ENCODE data around the gene BICRA.

BICRA gene

GRCh38 chr19:47630594-47630993 lies 21.7 kb downstream of the BICRA start:
- no peak overlapping the region for H3K4me3 ChIP-seq (ENCODE audit: low read depth in 1 of 2, low read length in 2 of 2)
- no peak overlapping the region for H3K4me2 ChIP-seq (ENCODE audit: insufficient read depth, low read length)
- H3K4me1 ChIP-seq (ENCODE audit: insufficient read depth, low read length), result no peaks in the 10 kb centered on the region
- H3K36me3 ChIP-seq (ENCODE audit: insufficient read depth, low read length), result no peaks in the 10 kb centered on the region
- no peak overlapping the region for H3K27ac ChIP-seq (ENCODE audit: low read length)
- ATAC-seq (ENCODE audit: insufficient read depth, low read depth) (no peak), DNase-seq (no peak)
- H3K27me3 ChIP-seq (ENCODE audit: insufficient read depth, low read length, poor library complexity), result no peaks in the 10 kb centered on the region
- peaks cover 76% of the 10 kb centered on the region for H3K79me2 ChIP-seq (ENCODE audit: insufficient read depth, low read length)
- H2AFZ ChIP-seq (ENCODE audit: low read depth, low read length), result no peak overlapping the region
- no peak overlapping the region for H3K9ac ChIP-seq (ENCODE audit: low read depth, low read length)
- no peaks in the 10 kb centered on the region for H3K9me3 ChIP-seq (ENCODE audit: insufficient read depth, low read length, severe bottlenecking)
- peaks cover 59% of the 10 kb centered on the region for H4K20me1 ChIP-seq (ENCODE audit: insufficient read depth, low read length)
- TF ChIP-seq EZH2 (IDR thresholded peaks at IDR 0.05; ENCODE audit: borderline replicate concordance, low read depth, low read length, severe bottlenecking), result no peak
- TF ChIP-seq CTCF (IDR thresholded peaks at IDR 0.05; ENCODE audit: borderline replicate concordance, extremely low read depth, low read length, poor library complexity, severe bottlenecking), result no peak

- Histone ChIP-seq H3K36me3 (ENCODE audit: insufficient read depth, low read length) (no peaks in the 10 kb centered on the region), H4K20me1 (ENCODE audit: insufficient read depth, low read length) (peaks cover 60% of the 10 kb centered on the region), H3K9me3 (ENCODE audit: insufficient read depth, low read length, severe bottlenecking) (no peaks in the 10 kb centered on the region), H3K27ac (ENCODE audit: low read length) (no peak overlapping the region), H3K27me3 (ENCODE audit: insufficient read depth, low read length, poor library complexity) (no peaks in the 10 kb centered on the region), H3K4me1 (ENCODE audit: insufficient read depth, low read length) (no peaks in the 10 kb centered on the region), H3K4me3 (ENCODE audit: low read depth in 1 of 2, low read length in 2 of 2) (no peak overlapping the region), H3K9ac (ENCODE audit: low read depth, low read length) (no peak overlapping the region), H3K4me2 (ENCODE audit: insufficient read depth, low read length) (no peak overlapping the region), H2AFZ (ENCODE audit: low read depth, low read length) (no peak overlapping the region), H3K79me2 (ENCODE audit: insufficient read depth, low read length) (peaks cover 75% of the 10 kb centered on the region)
- TF ChIP-seq EZH2 (IDR thresholded peaks at IDR 0.05; ENCODE audit: borderline replicate concordance, low read depth, low read length, severe bottlenecking) (no peak), CTCF (IDR thresholded peaks at IDR 0.05; ENCODE audit: borderline replicate concordance, extremely low read depth, low read length, poor library complexity, severe bottlenecking) (no peak)
- DNase-seq (no peak), ATAC-seq (ENCODE audit: insufficient read depth, low read depth) (no peak)
Measured at GRCh38 chr19:47631681-47632446, 22.9 kb downstream of the BICRA start.

- H4K20me1 ChIP-seq (ENCODE audit: insufficient read depth, low read length), result peaks cover 57% of the 10 kb centered on the region
- TF ChIP-seq CTCF (IDR thresholded peaks at IDR 0.05; ENCODE audit: borderline replicate concordance, extremely low read depth, low read length, poor library complexity, severe bottlenecking), result no peak
- no peak for TF ChIP-seq EZH2 (IDR thresholded peaks at IDR 0.05; ENCODE audit: borderline replicate concordance, low read depth, low read length, severe bottlenecking)
- no peaks in the 10 kb centered on the region for H3K4me1 ChIP-seq (ENCODE audit: insufficient read depth, low read length)
- no peak overlapping the region for H2AFZ ChIP-seq (ENCODE audit: low read depth, low read length)
- H3K27ac ChIP-seq (ENCODE audit: low read length), result no peak overlapping the region
- no peaks in the 10 kb centered on the region for H3K36me3 ChIP-seq (ENCODE audit: insufficient read depth, low read length)
- H3K4me2 ChIP-seq (ENCODE audit: insufficient read depth, low read length), result no peak overlapping the region
- H3K9me3 ChIP-seq (ENCODE audit: insufficient read depth, low read length, severe bottlenecking), result no peaks in the 10 kb centered on the region
- peaks cover 73% of the 10 kb centered on the region for H3K79me2 ChIP-seq (ENCODE audit: insufficient read depth, low read length)
- H3K27me3 ChIP-seq (ENCODE audit: insufficient read depth, low read length, poor library complexity), result no peaks in the 10 kb centered on the region
- DNase-seq (no peak), ATAC-seq (ENCODE audit: insufficient read depth, low read depth) (no peak)
- H3K4me3 ChIP-seq (ENCODE audit: low read depth in 1 of 2, low read length in 2 of 2), result no peak overlapping the region
- no peak overlapping the region for H3K9ac ChIP-seq (ENCODE audit: low read depth, low read length)
Measured at GRCh38 chr19:47633517-47633916, 24.6 kb downstream of the BICRA start.

Data from DND-41 (cell line).